Pancreas (tissue), 10 donors: Measurements from ENCODE around the gene RGS1. TPM values are rescaled to one million over a fixed set of nuclear protein-coding genes. Genes with fewer than 3 reads are reported as not detected.

Source experiments
- ATAC-seq, 4 donors: fragments of 200-7000 bp; cut with Tn5 transposase; one replicate each; pipeline versions ENCODE4 v1.8.0 to v1.9.1; 2020; ENCODE audit warnings: mild to moderate bottlenecking in 4 of 4, moderate library complexity in 4 of 4
- DNase-seq, 6 donors: peaks; one replicate each; pipeline ENCODE4 v3.0.0-alpha.2; 2020
- FAIRE-seq: peaks from 2 replicates; lab custom pipeline; 2012; peaks lifted over from hg19 to GRCh38; lab: Jason Lieb, UNC
- H3K27ac ChIP-seq, 4 donors: fragments of 200-600 bp; sonication (generic); 1 replicate in 3 of 4; 2 replicates in 1 of 4; pipeline versions ENCODE4 v1.5.0 to v1.8.0; 2020
- H3K27me3 ChIP-seq, 4 donors: fragments of 200-600 bp; one replicate each; pipeline ENCODE4 v1.8.0; 2021
- H3K36me3 ChIP-seq, 3 donors: fragments of 200-600 bp; sonication (generic) in 1 of 3; one replicate each; pipeline versions ENCODE4 v1.5.0 to v1.8.0; 2020 to 2021
- H3K4me1 ChIP-seq, 3 donors: fragments of 200-600 bp; one replicate each; pipeline ENCODE4 v1.8.0; 2021
- H3K4me3 ChIP-seq, 4 donors: fragments of 200-600 bp; sonication (generic) in 2 of 4; one replicate each; pipeline versions ENCODE4 v1.5.0 to v1.8.0; 2020 to 2021
- H3K9me3 ChIP-seq, 4 donors: fragments of 200-600 bp; one replicate each; pipeline ENCODE4 v1.8.0; 2021
- CTCF ChIP-seq, 4 donors: fragments of 200-600 bp; sonication (generic) in 3 of 4; IDR thresholded peaks; one replicate each; pipeline versions ENCODE4 v1.5.0 to v1.8.0; 2021; ENCODE audit warnings: antibody characterized with exemption in 4 of 4
- WGBS, 2 donors: extraction: QIAGEN DNeasy Blood & Tissue Kit; methylation state at CpG; one replicate each; pipeline ENCODE4 v1.1.7; 2013; 5-methylcytosine and 5-hydroxymethylcytosine counted together
- intact Hi-C, 3 donors: fragments of 100-400 bp; cut with DNase I; formaldehyde crosslinking; loops; one replicate each; pipeline versions ENCODE4 v1.11.1 to v1.14.2; 2022
- polyA plus RNA-seq, 2 donors: library from polyadenylated mRNA; stranded (reverse); fragments of 200-250 nt; gene quantifications; one replicate each; pipeline ENCODE4 v1.2.3, GENCODE V29; 2013
- total RNA-seq, 6 donors: library from RNA; stranded (reverse); fragmentation: NEBNext Ultra II Directional in 4 of 6; extraction: Animal tissue kit (Norgen Biotek cat#: 25700) in 4 of 6; gene quantifications; one replicate each; pipeline versions ENCODE4 v1.2.1 to v1.2.4, GENCODE V29; 2021 to 2023
- donor health status: healthy with polysubstance abuse.
- donor health status: DM: no; HTN: no; CAD: no; lungs with moderate emphysema.
- donor health status: DM: no; HTN: no; CAD: no.
- donor health status: control.
- donor health status: control.
- donor health status: Bipolar disorder and iron deficiency.
- donor health status: DM: yes; HTN: yes; CAD: no.
- donor health status: DM: no; HTN: no; CAD: no.
- donor health status: DM: no; HTN: no; CAD: no.
- donor health status: DM: yes; HTN: yes; CAD: no.

The RGS1 gene
- total and polyA plus RNA-seq, 8 donors, result 0.55 to 77.1 (median 2.1) TPM

GRCh38 chr1:192553741-192554140 is 21.8 kb upstream of the RGS1 start:
- 54 to 57% methylated on average over 3 of the region's 3 CpGs for WGBS, 2 donors
- no peak for DNase-seq
- H3K9me3 ChIP-seq, result no peaks in the 10 kb centered on the region
- ATAC-seq, result no peak
- intact Hi-C loops, result no loop called here
- FAIRE-seq, result no peak
- TF ChIP-seq CTCF (IDR thresholded peaks at IDR 0.05), result no peak
- H3K27ac ChIP-seq, result no peak overlapping the region
- H3K4me1 ChIP-seq, result no peaks in the 10 kb centered on the region
- no peak overlapping the region for H3K4me3 ChIP-seq
- H3K27me3 ChIP-seq, result no peaks in the 10 kb centered on the region
- H3K36me3 ChIP-seq, result no peaks in the 10 kb centered on the region

- 84 to 88% methylated on average over 4 of the region's 4 CpGs for WGBS, 2 donors
- Histone ChIP-seq H3K27me3 (no peaks in the 10 kb centered on the region), H3K4me3 (no peak overlapping the region), H3K36me3 (no peaks in the 10 kb centered on the region), H3K27ac (no peak overlapping the region), H3K4me1 (no peaks in the 10 kb centered on the region), H3K9me3 (no peaks in the 10 kb centered on the region)
- TF ChIP-seq CTCF (IDR thresholded peaks at IDR 0.05), result no peak
- FAIRE-seq (no peak), ATAC-seq (no peak), DNase-seq (no peak)
- intact Hi-C loops, result no loop called here
Observed at GRCh38 chr1:192554904-192555303, 20.7 kb upstream of the RGS1 start.

DNA sequence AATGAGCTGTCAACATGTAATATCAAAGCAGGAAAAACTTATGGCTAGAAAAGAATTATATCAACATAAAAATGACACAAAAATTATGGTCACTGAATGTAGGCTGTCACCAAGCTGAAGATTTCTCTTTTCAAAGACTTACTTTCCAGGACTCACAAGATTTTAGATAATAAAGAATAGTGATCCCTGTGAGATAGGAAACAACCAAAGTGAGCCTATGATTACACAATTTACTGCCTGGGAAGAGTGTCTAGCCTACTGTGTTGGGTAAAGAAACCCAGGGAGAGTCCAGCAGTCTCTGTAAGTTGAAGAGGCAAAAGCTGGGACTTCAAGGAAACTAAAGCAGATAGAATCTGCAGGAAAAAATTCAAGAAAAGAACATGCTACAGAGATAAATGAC is 20.2 kb upstream of the RGS1 start:
- Histone ChIP-seq H3K4me3 (no peak overlapping the region), H3K4me1 (peaks cover 0 to 3% (median 0%) of the 10 kb centered on the region in 3 donors), H3K27me3 (no peaks in the 10 kb centered on the region), H3K36me3 (no peaks in the 10 kb centered on the region), H3K27ac (no peak overlapping the region), H3K9me3 (no peaks in the 10 kb centered on the region)
- no peak for FAIRE-seq
- no peak for ATAC-seq
- DNase-seq, result no peak
- intact Hi-C loops, result no loop called here
- TF ChIP-seq CTCF (IDR thresholded peaks at IDR 0.05), result no peak

DNA sequence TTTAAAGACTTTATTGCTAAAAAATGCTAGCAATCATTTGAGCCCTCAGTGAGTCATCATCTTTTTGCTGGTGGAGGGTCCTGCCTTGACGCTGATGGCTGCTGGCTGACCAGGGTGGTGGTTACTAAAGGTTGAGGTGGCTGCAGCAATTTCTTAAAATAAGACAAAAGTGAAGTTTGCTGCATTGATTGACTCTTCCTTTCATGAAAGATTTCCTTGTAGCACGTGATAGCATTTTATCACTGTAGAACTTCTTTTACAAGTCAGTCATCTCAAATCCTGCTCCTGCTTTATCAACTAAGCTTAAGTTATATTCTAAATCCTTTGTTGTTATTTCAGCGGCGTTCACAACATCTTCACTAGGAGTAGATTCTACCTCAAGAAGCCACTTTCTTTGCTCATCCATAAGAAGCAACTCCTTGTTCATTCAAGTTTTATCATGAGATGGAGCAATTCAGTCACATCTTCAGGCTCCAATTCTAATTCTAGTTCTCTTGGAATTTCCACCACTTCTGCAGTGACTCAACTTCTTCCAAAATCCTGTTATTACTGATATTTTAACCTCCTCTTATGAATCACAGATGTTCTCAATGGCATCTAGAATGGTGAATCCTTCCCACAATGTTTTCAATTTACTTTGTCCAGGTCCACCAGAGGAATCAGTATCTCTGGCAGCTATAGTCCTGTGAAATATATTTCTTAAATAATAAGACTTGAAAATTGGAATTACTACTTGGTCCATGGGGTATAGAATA is 17.6 kb upstream of the RGS1 start:
- TF ChIP-seq CTCF (IDR thresholded peaks at IDR 0.05), result no peak
- Histone ChIP-seq H3K4me3 (no peak overlapping the region), H3K9me3 (no peaks in the 10 kb centered on the region), H3K36me3 (no peaks in the 10 kb centered on the region), H3K27me3 (no peaks in the 10 kb centered on the region), H3K4me1 (peaks cover 0 to 3% (median 0%) of the 10 kb centered on the region in 3 donors), H3K27ac (no peak overlapping the region)
- no peak for ATAC-seq
- WGBS, 2 donors, result 86 to 91% methylated on average over 4 of the region's 4 CpGs
- intact Hi-C loops, result no loop called here
- no peak for DNase-seq
- no peak for FAIRE-seq
